ENCODE results near the gene SEC61B.
A peak's percentile ranks its signal among the peaks of the same experiment; 100 is the strongest.
"Not testable (repeated sequence)": the region's sequence is repeated elsewhere in the genome, so short reads cannot be mapped to it uniquely, and the experiment has no call there.

SEC61B gene

DNA sequence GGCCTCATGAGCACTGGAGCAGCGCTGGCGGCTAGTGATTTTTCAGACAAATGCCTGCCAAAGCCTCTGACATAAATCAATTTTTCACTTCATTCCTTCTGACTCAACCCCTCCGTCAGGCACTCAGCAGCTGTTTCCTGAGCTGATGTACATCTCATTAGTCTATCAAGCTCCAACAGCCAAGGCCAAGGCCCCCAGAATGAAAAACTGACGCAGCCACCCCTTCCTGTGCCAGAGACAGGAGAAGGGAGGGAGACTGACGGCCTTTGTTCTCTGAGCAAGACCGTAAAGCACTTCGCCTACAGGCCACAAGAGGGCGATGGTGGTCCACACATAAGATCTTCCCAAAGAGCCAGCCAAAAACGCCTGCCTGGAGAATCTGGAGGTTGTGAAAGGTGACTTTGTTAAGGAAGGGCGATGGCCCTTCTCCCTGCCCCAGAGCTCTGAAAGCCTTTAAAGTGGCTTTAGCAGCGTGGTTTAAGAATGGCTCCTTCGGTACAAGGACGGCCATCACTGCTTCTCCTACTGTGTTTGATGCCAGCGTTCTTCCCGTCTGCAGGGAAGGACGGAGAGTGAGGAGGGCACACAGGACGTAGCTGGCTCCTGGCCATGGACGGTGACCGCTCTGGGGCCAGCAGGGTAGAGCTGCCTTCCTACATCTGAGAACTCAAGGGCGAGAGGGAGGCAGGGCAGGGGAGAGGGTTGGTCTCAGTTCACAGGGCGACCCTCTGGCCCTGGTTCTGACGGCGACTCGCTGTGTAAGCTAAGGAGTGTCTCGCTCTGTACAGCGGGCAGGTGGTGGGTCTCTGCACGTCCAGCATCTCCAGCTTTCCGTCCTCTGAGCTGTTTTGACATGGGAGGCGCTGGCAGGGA, 37.4 kb upstream of the SEC61B start:
- DNase-seq (peak; percentile 66 to 76 (median 68)), ATAC-seq (replicated peaks) (peak; percentile 87)
- Mint-ChIP-seq H3K4me3 (peak overlapping the region; percentile 33 to 37), H3K9me3 (no peaks in the 10 kb centered on the region), H3K27me3 (peaks cover 6 to 18% of the 10 kb centered on the region in 2 donors), H3K27ac (peak overlapping the region; percentile 26 to 32), H3K4me1 (ENCODE audit: low read depth in 2 of 2) (peaks cover 14 to 15% of the 10 kb centered on the region in 2 donors), H3K36me3 (ENCODE audit: insufficient read depth) (no peaks in the 10 kb centered on the region)

DNA sequence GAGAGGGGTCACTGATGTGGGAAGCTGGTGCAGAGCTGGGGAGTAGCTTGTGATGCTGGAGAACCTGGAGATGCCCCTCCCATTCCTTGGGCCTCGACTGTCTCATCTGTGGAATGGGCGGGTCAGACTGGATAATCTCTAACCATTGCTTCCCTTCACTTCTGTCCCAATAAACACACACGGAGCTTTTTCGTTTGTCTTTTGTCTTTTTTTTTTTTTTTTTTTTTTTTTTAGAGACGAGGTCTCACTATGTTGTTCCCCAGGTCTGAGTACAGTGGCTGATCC, 36.8 kb upstream of the SEC61B start:
- H3K36me3 Mint-ChIP-seq (ENCODE audit: insufficient read depth), result no peaks in the 10 kb centered on the region
- H3K4me1 Mint-ChIP-seq (ENCODE audit: low read depth in 2 of 2), result peaks cover 14 to 15% of the 10 kb centered on the region in 2 donors
- ATAC-seq (replicated peaks), result no peak
- H3K27ac Mint-ChIP-seq, result peak overlapping the region in 1 of 2 donors; percentile 32
- DNase-seq, result no peak
- H3K27me3 Mint-ChIP-seq, result peaks cover 6 to 19% of the 10 kb centered on the region in 2 donors
- H3K9me3 Mint-ChIP-seq, result no peaks in the 10 kb centered on the region
- H3K4me3 Mint-ChIP-seq, result peak overlapping the region in 1 of 2 donors; percentile 37

DNA sequence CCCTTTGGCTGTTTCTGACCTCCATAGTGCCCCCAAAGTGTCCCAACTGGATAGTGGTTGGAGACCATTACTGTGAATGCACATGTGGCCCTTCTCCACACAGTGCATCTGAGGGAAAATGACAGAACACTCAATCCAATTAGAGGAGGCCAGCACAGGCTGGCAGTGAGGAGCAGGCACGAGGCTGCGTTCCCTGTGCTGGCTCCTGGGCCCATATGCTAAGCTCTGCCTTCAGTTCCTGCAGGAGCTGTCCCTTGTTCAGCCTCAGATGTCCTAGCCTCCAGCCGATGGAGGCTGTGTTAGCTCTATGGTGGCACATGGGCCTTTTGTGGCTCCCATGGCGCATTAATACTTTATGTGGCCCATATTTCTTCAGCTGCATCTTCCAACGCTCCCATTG, 36.1 kb upstream of the SEC61B start:
- Mint-ChIP-seq H3K27ac (no peak overlapping the region), H3K4me1 (ENCODE audit: low read depth in 2 of 2) (peaks cover 14 to 15% of the 10 kb centered on the region in 2 donors), H3K27me3 (peaks cover 12 to 25% of the 10 kb centered on the region in 2 donors), H3K9me3 (no peaks in the 10 kb centered on the region), H3K36me3 (ENCODE audit: insufficient read depth) (no peaks in the 10 kb centered on the region), H3K4me3 (no peak overlapping the region)
- DNase-seq (no peak), ATAC-seq (replicated peaks) (no peak)

DNA sequence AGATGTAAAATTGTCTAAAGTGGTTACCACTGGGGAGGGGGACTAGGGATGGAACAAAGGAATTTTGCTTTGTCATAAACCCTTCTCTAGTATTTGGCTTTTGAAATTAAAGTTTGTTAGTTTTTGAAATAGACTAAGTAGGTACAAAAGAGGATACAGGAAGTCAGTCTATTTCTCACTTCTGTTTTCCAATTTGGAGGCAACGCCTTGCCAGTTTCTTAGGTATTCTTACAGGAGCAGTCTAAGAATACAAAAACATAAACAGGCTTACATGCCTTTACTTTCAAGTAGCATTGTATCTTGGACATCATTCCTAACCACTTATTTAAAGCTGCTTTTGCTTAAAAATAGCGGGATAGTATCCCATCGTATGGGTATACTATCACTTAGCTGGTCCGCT, 34.8 kb upstream of the SEC61B start:
- no peak for ATAC-seq (replicated peaks)

GRCh38 chr9:99189186-99189585, 32.9 kb upstream of the SEC61B start:
- ATAC-seq (replicated peaks), result no peak
- H3K27ac Mint-ChIP-seq, result no peak overlapping the region
- DNase-seq, result no peak
- H3K27me3 Mint-ChIP-seq, result peaks cover 21 to 30% of the 10 kb centered on the region in 2 donors
- no peaks in the 10 kb centered on the region for H3K9me3 Mint-ChIP-seq
- no peaks in the 10 kb centered on the region for H3K36me3 Mint-ChIP-seq (ENCODE audit: insufficient read depth)
- peaks cover 6 to 12% of the 10 kb centered on the region in 2 donors for H3K4me1 Mint-ChIP-seq (ENCODE audit: low read depth in 2 of 2)
- H3K4me3 Mint-ChIP-seq, result no peak overlapping the region

More for the DNA sequence above, 34.8 kb upstream of the SEC61B start:
- DNase-seq, result no peak
- Mint-ChIP-seq H3K9me3 (no peaks in the 10 kb centered on the region), H3K4me1 (ENCODE audit: low read depth in 2 of 2) (peaks cover 9% of the 10 kb centered on the region in 2 donors), H3K27me3 (peaks cover 17 to 30% of the 10 kb centered on the region in 2 donors), H3K36me3 (ENCODE audit: insufficient read depth) (no peaks in the 10 kb centered on the region), H3K27ac (no peak overlapping the region), H3K4me3 (no peak overlapping the region)

DNA sequence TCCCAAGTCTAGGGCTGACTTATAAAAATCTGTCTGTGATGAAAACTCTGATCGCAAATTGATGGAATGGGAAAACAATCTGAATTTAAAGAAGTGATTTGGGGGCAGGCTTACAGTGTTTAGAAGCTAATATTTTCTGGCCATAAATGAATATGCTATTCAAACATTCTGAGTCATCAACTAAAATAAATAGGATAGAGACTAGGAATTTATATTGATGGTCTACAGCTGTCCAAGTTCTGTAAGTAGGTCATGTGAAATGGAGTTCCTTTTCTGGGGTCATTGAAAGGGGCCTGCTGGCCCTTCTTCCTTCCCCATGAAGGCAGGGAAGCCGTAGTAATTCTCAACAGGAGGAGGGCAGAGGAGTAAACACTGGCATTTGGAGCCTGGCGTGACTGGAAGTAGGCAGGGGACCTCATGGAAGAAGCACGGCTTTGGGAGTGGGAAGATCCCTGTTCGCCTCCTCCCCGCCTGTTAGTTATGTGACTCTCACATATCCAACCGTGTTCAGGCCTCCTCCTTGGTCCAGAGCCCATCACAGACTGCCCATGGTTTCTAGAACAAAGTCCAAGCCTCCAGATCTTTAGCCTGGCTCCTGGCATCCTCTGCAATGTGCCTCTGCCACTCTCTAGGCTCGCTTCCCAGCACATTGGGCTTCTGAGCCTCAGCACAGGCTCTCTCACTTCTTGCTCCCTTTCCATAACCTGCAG, 32.0 kb upstream of the SEC61B start:
- Mint-ChIP-seq H3K4me1 (ENCODE audit: low read depth in 2 of 2) (peaks cover 0 to 5% of the 10 kb centered on the region in 2 donors), H3K4me3 (no peak overlapping the region), H3K27me3 (peaks cover 21 to 30% of the 10 kb centered on the region in 2 donors), H3K9me3 (no peaks in the 10 kb centered on the region), H3K36me3 (ENCODE audit: insufficient read depth) (no peaks in the 10 kb centered on the region), H3K27ac (peak overlapping the region in 1 of 2 donors; percentile 45)
- ATAC-seq (replicated peaks) (no peak), DNase-seq (no peak)

DNA sequence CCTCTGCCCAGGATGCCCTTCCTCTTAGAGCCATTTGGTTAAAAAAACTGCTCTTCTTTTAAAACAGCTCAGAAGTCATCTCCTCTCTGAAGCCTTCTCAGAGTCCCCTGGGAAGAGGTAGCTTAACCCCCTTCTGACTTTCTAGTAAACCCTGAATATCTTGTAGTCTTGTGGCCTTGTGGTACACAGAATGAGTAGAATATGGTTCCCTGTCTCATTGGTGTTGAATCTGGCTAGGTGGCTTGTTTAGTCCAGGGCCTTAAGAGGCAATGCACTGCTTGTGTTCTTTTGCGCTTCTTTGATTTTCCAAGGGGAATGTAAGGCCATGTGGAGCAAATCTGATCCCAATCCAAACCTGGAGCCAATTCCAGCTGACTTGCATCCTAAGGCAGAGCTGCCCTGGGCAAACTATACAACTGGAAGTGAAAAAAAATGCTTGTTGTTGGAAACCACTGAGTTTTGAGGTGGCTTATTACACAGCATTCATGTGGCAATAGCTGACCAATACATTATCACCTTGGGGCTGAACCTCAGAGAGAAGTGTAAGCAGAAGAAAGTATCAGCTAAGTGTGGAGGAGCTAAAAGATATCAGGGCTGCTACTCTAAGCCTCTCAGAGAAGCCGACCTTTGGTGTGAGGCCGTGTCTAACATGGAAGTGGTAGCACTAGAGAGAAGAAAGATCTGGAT, 31.3 kb upstream of the SEC61B start:
- DNase-seq, result no peak
- ATAC-seq (replicated peaks), result no peak
- Mint-ChIP-seq H3K4me3 (no peak overlapping the region), H3K27ac (peak overlapping the region in 1 of 2 donors; percentile 45), H3K9me3 (no peaks in the 10 kb centered on the region), H3K27me3 (peaks cover 21 to 30% of the 10 kb centered on the region in 2 donors), H3K36me3 (ENCODE audit: insufficient read depth) (no peaks in the 10 kb centered on the region), H3K4me1 (ENCODE audit: low read depth in 2 of 2) (peaks cover 0 to 5% of the 10 kb centered on the region in 2 donors)

DNA sequence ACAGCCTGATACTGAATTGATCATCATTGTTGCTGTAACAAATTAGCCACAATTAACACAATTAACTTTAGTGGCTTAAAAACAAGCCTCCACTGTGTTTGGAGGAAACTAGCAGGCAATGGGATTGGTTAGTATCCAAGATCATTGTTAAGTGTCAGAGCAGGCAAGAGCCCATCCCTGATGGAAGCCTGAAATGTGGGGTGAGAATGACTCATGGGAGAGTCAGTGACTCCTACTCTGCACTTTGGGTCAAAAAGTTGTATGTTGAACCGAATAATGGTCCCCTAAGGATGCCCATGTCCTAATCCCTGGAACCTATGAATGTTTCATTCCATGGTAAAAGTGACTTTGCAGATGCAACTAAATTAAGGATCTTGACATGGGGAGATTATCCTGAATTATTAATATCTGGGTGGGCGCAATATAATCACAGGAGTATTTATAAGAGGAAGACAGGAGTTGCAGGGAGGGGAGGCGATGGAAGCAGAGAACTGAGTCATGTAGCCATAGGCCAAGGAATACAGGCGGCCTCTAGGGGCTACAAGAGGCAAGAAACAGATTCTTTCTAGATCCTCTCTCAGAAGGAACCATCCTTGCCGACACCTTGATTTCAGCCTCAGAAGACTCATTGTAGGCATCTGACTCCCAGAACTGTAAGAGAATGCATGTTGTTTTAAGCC, 29.2 kb upstream of the SEC61B start:
- no peak overlapping the region for H3K4me3 Mint-ChIP-seq
- peaks cover 0 to 5% of the 10 kb centered on the region in 2 donors for H3K4me1 Mint-ChIP-seq (ENCODE audit: low read depth in 2 of 2)
- ATAC-seq (replicated peaks), result no peak
- H3K36me3 Mint-ChIP-seq (ENCODE audit: insufficient read depth), result no peaks in the 10 kb centered on the region
- H3K27ac Mint-ChIP-seq, result no peak overlapping the region
- H3K27me3 Mint-ChIP-seq, result peaks cover 21 to 38% of the 10 kb centered on the region in 2 donors
- H3K9me3 Mint-ChIP-seq, result no peaks in the 10 kb centered on the region
- DNase-seq, result no peak

DNA sequence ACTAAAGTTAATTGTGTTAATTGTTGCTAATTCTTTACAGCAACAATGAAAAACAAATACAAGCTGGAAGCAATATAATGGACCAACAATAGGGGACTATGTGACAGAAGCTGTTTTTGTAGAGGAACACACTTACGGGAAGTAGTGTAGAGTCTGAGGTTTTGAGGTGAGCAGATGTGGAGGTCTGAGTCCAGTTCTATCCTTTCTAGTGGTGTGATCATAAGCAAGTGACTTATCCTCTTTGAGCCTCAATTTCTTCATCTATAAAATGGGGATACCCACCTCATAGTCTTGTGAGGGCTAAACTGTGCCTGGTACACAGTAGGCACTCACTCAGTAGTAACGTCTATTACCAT, 28.6 kb upstream of the SEC61B start:
- ATAC-seq (replicated peaks) (no peak), DNase-seq (no peak)
- H3K27ac Mint-ChIP-seq, result no peak overlapping the region
- H3K27me3 Mint-ChIP-seq, result peaks cover 21 to 33% of the 10 kb centered on the region in 2 donors
- no peak overlapping the region for H3K4me3 Mint-ChIP-seq
- peaks cover 0 to 5% of the 10 kb centered on the region in 2 donors for H3K4me1 Mint-ChIP-seq (ENCODE audit: low read depth in 2 of 2)
- H3K9me3 Mint-ChIP-seq, result no peaks in the 10 kb centered on the region
- no peaks in the 10 kb centered on the region for H3K36me3 Mint-ChIP-seq (ENCODE audit: insufficient read depth)

- DNase-seq; H3K4me1 Mint-ChIP-seq (ENCODE audit: low read depth in 2 of 2); ATAC-seq (replicated peaks); H3K27ac Mint-ChIP-seq; H3K36me3 Mint-ChIP-seq (ENCODE audit: insufficient read depth); H3K9me3 Mint-ChIP-seq; H3K4me3 Mint-ChIP-seq; H3K27me3 Mint-ChIP-seq: not testable (repeated sequence)
Observed at GRCh38 chr9:99196484-99196883, 25.6 kb upstream of the SEC61B start.

- Mint-ChIP-seq H3K4me1 (ENCODE audit: low read depth in 2 of 2) (peaks cover 0 to 5% of the 10 kb centered on the region in 2 donors), H3K9me3 (no peaks in the 10 kb centered on the region), H3K4me3 (no peak overlapping the region), H3K27me3 (peaks cover 5 to 8% of the 10 kb centered on the region in 2 donors), H3K27ac (no peak overlapping the region), H3K36me3 (ENCODE audit: insufficient read depth) (no peaks in the 10 kb centered on the region)
- DNase-seq (no peak), ATAC-seq (replicated peaks) (no peak)
Observed at GRCh38 chr9:99197124-99197630, 24.9 kb upstream of the SEC61B start.

GRCh38 chr9:99197987-99198386, 24.1 kb upstream of the SEC61B start:
- Mint-ChIP-seq H3K36me3 (ENCODE audit: insufficient read depth) (no peaks in the 10 kb centered on the region), H3K4me3 (no peak overlapping the region), H3K4me1 (ENCODE audit: low read depth in 2 of 2) (peaks cover 0 to 4% of the 10 kb centered on the region in 2 donors), H3K9me3 (no peaks in the 10 kb centered on the region), H3K27me3 (peaks cover 0 to 8% of the 10 kb centered on the region in 2 donors), H3K27ac (no peak overlapping the region)
- DNase-seq (no peak), ATAC-seq (replicated peaks) (no peak)

All from effector memory CD8-positive, alpha-beta T cell (primary cell).